Astrocyte of the cerebellum (primary cell): ENCODE data around the gene NAA38.

Experiments
- DNase-seq: peaks from one replicate; pipeline ENCODE4 v3.0.0-alpha.2; 2011; ENCODE audit warnings: low read depth
- H3K4me3 ChIP-seq: 2 replicates; pipeline ENCODE4 v1.5.1; 2011; ENCODE audit warnings: mild to moderate bottlenecking, low read depth, low read length, moderate library complexity
- in situ Hi-C: cut with HindIII; loops from 2 replicates; pipeline ENCODE4 v1.10.0; 2017; ENCODE audit warnings: low sequenced_read_pairs
- TF ChIP-seq, protein P1 (sequence below): IDR thresholded peaks from 2 replicates; pipeline ENCODE4 v1.5.1; 2012; ENCODE audit warnings: low read length, low read depth, moderate library complexity, mild to moderate bottlenecking; ENCODE audit errors: missing control alignments

The NAA38 gene

DNA sequence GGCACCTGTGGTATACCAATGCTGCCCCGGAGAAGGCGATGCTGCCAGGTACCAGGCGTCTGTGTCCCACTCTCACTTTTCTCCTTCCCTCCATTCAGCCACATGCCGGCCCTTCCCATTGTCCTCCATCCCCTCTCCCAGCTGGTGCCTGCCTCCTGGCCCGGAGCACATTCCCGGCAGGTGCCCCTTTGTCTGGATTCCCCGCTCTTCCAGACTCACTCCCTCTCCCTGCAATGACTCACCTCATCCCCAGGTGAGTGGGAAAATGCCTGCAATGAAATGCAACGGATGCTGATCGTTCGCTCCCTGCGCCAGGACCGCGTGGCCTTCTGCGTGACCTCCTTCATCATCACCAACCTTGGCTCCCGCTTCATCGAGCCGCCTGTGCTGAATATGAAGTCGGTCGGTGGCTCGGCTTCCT, 33.8 kb downstream of the NAA38 start:
- H3K4me3 ChIP-seq, result no peak overlapping the region
- in situ Hi-C loops, result no loop called here
- no peak for DNase-seq
- TF ChIP-seq, protein P1, sequence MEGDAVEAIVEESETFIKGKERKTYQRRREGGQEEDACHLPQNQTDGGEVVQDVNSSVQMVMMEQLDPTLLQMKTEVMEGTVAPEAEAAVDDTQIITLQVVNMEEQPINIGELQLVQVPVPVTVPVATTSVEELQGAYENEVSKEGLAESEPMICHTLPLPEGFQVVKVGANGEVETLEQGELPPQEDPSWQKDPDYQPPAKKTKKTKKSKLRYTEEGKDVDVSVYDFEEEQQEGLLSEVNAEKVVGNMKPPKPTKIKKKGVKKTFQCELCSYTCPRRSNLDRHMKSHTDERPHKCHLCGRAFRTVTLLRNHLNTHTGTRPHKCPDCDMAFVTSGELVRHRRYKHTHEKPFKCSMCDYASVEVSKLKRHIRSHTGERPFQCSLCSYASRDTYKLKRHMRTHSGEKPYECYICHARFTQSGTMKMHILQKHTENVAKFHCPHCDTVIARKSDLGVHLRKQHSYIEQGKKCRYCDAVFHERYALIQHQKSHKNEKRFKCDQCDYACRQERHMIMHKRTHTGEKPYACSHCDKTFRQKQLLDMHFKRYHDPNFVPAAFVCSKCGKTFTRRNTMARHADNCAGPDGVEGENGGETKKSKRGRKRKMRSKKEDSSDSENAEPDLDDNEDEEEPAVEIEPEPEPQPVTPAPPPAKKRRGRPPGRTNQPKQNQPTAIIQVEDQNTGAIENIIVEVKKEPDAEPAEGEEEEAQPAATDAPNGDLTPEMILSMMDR, result no peak

DNA sequence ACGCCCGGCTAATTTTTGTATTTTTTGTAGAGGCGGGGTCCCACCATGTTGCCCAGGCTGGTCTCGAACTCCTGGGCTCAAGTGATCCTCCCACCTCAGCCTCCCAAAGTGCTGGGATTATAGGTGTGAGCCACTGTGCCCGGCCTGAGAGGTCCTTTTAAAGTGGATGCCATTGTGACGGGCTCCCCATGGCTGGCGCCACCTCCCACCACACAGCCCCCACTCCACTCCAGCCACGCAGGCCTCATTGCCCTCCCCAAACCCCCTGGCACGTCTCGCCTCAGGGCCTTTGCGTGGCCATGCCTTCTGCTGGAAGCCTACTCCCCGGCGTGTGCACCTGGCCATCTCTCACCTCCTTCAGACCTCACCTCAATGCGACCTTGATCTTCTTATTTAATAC, 35.2 kb downstream of the NAA38 start:
- H3K4me3 ChIP-seq, result no peak overlapping the region
- in situ Hi-C loops, result no loop called here
- no peak for DNase-seq
- TF ChIP-seq, protein P1, result no peak

DNA sequence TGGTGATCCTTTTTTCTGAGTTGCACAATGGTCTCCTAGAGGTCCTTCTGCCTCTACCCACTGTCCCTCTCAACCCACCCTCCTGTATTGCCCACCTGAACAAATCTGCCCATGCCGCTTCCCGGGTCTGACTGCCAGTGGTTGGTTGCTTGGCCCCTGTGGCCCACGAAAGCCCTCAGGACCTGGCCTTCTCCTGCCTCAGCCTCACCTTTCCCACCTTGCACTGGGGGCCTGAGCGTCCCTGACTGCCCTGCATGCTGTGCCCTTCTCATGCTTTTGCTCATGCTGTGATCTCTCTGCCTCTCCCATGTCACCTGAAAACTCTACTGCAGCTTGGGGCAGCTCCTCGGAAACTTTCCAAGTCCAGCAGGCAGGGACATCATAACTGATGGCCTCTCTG, 37.1 kb downstream of the NAA38 start:
- in situ Hi-C loops, result no loop called here
- TF ChIP-seq, protein P1, result no peak
- no peak for DNase-seq
- no peak overlapping the region for H3K4me3 ChIP-seq

DNA sequence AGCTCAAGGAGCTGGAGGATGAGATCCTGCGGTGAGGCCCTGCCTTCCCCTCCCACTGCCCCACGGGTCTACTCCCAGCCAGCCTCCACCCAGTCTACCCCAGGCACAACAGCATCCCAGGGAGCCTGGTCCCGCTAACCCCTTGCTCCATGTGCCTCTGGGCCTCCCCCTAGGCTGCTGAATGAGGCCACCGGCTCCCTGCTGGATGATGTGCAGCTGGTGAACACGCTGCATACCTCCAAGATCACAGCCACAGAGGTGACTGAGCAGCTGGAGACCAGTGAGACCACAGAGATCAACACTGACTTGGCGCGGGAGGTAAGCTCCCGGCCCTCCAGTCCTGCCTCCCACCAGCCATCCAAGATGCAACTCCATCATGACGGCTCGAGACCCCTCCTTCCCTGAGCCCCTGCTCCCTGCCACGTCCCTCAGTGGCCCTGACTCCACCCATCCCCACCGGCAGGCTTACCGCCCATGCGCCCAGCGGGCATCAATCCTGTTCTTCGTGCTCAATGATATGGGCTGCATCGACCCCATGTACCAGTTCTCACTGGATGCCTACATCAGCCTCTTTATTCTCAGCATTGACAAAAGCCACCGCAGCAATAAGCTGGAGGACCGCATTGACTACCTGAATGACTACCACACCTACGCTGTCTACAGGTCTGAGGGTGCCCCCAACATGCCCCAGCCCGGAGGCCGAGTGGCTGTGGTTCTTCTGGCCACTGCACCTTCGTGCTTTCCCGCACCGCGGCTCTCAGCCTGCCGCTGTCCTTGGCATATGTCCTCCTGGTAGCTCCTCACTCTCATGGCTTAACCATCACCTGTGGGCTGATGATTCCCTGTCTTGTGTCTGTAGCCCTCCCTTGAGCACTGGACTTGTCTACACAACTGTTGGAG, 38.4 kb downstream of the NAA38 start:
- in situ Hi-C loops, result loop anchor here (5.0 kb wide), 1 partner anchor 42 kb away; no protein-coding TSS in a partner anchor
- no peak for DNase-seq
- TF ChIP-seq, protein P1, result no peak
- H3K4me3 ChIP-seq, result no peak overlapping the region

DNA sequence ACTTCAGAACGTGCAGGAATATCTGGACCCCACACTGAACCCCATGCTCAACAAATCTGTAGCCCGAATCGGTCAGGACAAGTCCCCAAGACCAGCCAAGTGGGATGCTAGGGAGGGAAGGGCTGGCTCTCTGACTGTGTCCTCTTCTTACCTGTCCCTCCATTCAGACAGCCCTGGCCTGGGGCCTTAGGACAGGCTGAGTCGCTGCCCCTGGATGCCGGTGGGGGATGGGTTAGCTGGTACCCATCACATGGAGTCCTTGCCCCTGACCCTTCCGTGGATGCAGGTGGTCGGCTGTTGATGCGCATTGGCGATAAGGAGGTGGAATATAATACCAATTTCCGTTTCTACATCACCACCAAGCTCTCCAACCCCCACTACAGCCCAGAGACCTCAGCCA, 39.3 kb downstream of the NAA38 start:
- DNase-seq, result no peak
- H3K4me3 ChIP-seq, result no peak overlapping the region
- TF ChIP-seq, protein P1, result no peak
- in situ Hi-C loops, result loop anchor here (5.0 kb wide), 1 partner anchor 41 kb away; no protein-coding TSS in a partner anchor

DNA sequence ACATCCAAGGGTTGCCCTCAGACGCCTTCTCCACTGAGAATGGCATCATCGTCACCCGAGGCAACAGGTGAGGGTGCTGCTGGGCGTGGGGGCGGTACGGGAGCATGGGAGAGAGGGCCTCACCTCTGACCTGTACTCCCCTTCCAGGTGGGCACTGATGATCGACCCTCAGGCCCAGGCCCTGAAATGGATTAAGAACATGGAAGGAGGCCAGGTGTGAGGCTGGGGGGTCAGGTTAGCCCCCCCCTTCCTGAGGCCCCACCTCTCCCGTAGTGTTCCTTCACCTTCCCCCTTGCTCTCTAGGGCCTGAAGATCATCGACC, 39.8 kb downstream of the NAA38 start:
- in situ Hi-C loops, result loop anchor here (5.0 kb wide), 1 partner anchor 40 kb away; no protein-coding TSS in a partner anchor
- H3K4me3 ChIP-seq, result no peak overlapping the region
- TF ChIP-seq, protein P1, result no peak
- no peak for DNase-seq
